DMS114 treated with DMSO at 0.1 percent for 48 hours (cell line): ENCODE measurements around the gene RELN.

ENCODE experiments used
- DNase-seq: peaks from one replicate; lab custom pipeline; 2025; ENCODE audit not compliant: unreplicated experiment; lab: John Stamatoyannopoulos, UW

The RELN gene

GRCh38 chr7:103644319-103644718 lies 345.1 kb downstream of the RELN start:
- no peak for DNase-seq

GRCh38 chr7:103640031-103640779 lies 349.3 kb downstream of the RELN start:
- DNase-seq: no peak

GRCh38 chr7:103637726-103638125 lies 351.7 kb downstream of the RELN start:
- no peak for DNase-seq

GRCh38 chr7:103637094-103637493 lies 352.4 kb downstream of the RELN start:
- DNase-seq: no peak

- no peak for DNase-seq
Measured at GRCh38 chr7:103636153-103636552, 353.3 kb downstream of the RELN start.

GRCh38 chr7:103632972-103633371 lies 356.5 kb downstream of the RELN start:
- DNase-seq: no peak

- DNase-seq: no peak
Measured at GRCh38 chr7:103632005-103632639, 357.3 kb downstream of the RELN start.

- DNase-seq: no peak
Measured at GRCh38 chr7:103630318-103630717, 359.1 kb downstream of the RELN start.

GRCh38 chr7:103628742-103629141 lies 360.7 kb downstream of the RELN start:
- no peak for DNase-seq

GRCh38 chr7:103626776-103627175 lies 362.7 kb downstream of the RELN start:
- no peak for DNase-seq

GRCh38 chr7:103622274-103622673 lies 367.2 kb downstream of the RELN start:
- no peak for DNase-seq

- no peak for DNase-seq
Measured at GRCh38 chr7:103613655-103614642, 375.5 kb downstream of the RELN start.

GRCh38 chr7:103609778-103610177 lies 379.7 kb downstream of the RELN start:
- DNase-seq: no peak

- DNase-seq: no peak
Measured at GRCh38 chr7:103605640-103606039, 383.8 kb downstream of the RELN start.

GRCh38 chr7:103598326-103598905 lies 391.0 kb downstream of the RELN start:
- no peak for DNase-seq

- no peak for DNase-seq
Measured at GRCh38 chr7:103597606-103598005, 391.9 kb downstream of the RELN start.

GRCh38 chr7:103594186-103594585 lies 395.3 kb downstream of the RELN start:
- DNase-seq: no peak

- DNase-seq: no peak
Measured at GRCh38 chr7:103593691-103594090, 395.8 kb downstream of the RELN start.

GRCh38 chr7:103592844-103593243 lies 396.6 kb downstream of the RELN start:
- DNase-seq: no peak

- no peak for DNase-seq
Measured at GRCh38 chr7:103592187-103592586, 397.3 kb downstream of the RELN start.

- no peak for DNase-seq
Measured at GRCh38 chr7:103580031-103580430, 409.4 kb downstream of the RELN start.
